BLaER1 (cell line): ENCODE measurements around the gene OSBPL6.

ENCODE experiments used
- H3K27ac ChIP-seq: shearing (Covaris generic); formaldehyde crosslinking; 2 replicates; pipeline ENCODE4 v1.8.1; 2022
- H3K27me3 ChIP-seq: shearing (Covaris generic); formaldehyde crosslinking; 2 replicates; pipeline ENCODE4 v1.8.1; 2022
- H3K36me3 ChIP-seq: shearing (Covaris generic); formaldehyde crosslinking; 2 replicates; pipeline ENCODE4 v1.8.1; 2022
- H3K4me1 ChIP-seq: shearing (Covaris generic); formaldehyde crosslinking; 2 replicates; pipeline ENCODE4 v1.8.1; 2022
- H3K4me2 ChIP-seq: shearing (Covaris generic); formaldehyde crosslinking; 2 replicates; pipeline ENCODE4 v1.8.1; 2022
- H3K4me3 ChIP-seq: shearing (Covaris generic); formaldehyde crosslinking; 2 replicates; pipeline ENCODE4 v1.8.1; 2022
- H3K9ac ChIP-seq: shearing (Covaris generic); formaldehyde crosslinking; 2 replicates; pipeline ENCODE4 v1.8.1; 2022
- H3K9me3 ChIP-seq: shearing (Covaris generic); formaldehyde crosslinking; 2 replicates; pipeline ENCODE4 v1.8.1; 2022
- H4K20me1 ChIP-seq: shearing (Covaris generic); formaldehyde crosslinking; 2 replicates; pipeline ENCODE4 v1.8.1; 2022
- Cebpa-rat ChIP-seq: shearing (Covaris generic); IDR thresholded peaks from 2 replicates; pipeline ENCODE4 v1.8.1; 2022

OSBPL6 gene

GRCh38 chr2:178295115-178295514 lies 100.8 kb downstream of the OSBPL6 start:
- Histone ChIP-seq H3K4me3 (no peak overlapping the region), H3K9me3 (no peaks in the 10 kb centered on the region), H3K4me2 (no peak overlapping the region), H3K27ac (no peak overlapping the region), H3K9ac (no peak overlapping the region), H4K20me1 (no peaks in the 10 kb centered on the region), H3K36me3 (no peaks in the 10 kb centered on the region), H3K27me3 (no peaks in the 10 kb centered on the region), H3K4me1 (no peaks in the 10 kb centered on the region)
- no peak for TF ChIP-seq Cebpa-rat

DNA sequence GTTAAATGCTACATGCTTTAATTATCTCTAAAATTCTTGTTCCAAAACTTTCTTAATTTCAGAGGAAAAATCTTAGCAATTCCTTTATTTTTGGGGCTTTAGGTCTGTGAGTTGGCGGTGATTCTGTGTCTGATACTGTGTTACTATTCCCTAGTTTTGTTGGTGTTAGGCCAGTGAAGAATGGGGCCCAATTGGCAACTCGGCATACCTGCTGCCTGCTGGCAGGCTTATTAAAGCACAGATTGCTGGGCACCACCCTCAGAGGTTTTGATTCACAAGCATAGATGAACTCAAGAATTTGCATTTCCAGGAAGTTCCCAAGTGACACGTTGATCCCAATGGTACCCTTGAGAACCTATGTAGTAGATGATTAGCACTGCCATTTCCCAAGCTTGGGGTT lies 101.6 kb downstream of the OSBPL6 start:
- H3K4me1 ChIP-seq = no peaks in the 10 kb centered on the region
- no peaks in the 10 kb centered on the region for H3K36me3 ChIP-seq
- no peak for TF ChIP-seq Cebpa-rat
- H3K9ac ChIP-seq = no peak overlapping the region
- no peak overlapping the region for H3K4me2 ChIP-seq
- H3K27me3 ChIP-seq = no peaks in the 10 kb centered on the region
- no peak overlapping the region for H3K4me3 ChIP-seq
- H3K9me3 ChIP-seq = no peaks in the 10 kb centered on the region
- no peaks in the 10 kb centered on the region for H4K20me1 ChIP-seq
- no peak overlapping the region for H3K27ac ChIP-seq

DNA sequence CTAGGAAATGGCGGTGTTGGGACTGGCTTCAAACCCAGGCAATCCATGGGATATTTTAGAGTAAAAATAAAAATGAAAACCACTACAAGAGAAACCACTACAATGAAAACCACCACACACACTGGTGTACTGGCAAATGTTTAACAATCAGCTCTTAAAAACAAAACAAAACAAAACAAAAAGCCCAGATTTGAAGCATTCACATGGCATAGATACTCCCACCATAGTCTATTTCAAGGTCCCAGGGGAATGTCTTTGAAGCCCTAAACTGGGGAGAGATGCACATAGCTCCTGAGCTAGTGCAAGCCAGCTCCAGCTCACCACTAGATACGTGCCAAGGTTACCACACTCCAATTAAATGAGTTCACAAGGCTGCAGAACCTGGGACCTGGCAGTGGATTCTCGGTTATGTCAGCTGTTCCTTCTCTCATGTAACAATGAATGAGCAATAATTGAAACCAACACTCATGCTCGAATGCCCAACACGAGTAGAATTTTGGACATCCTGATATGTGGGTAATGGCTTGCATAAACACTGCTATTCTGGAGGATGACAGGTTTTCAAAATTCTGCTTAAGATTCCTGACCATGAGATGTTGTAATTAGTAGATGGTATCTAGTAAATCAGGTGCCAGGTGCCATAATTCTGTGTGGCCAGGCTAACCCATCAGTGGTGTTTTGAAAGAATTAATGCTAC lies 102.2 kb downstream of the OSBPL6 start:
- H3K27me3 ChIP-seq = no peaks in the 10 kb centered on the region
- H3K36me3 ChIP-seq = no peaks in the 10 kb centered on the region
- H3K4me2 ChIP-seq = no peak overlapping the region
- TF ChIP-seq Cebpa-rat = no peak
- no peaks in the 10 kb centered on the region for H4K20me1 ChIP-seq
- H3K4me3 ChIP-seq = no peak overlapping the region
- H3K27ac ChIP-seq = no peak overlapping the region
- no peaks in the 10 kb centered on the region for H3K4me1 ChIP-seq
- no peaks in the 10 kb centered on the region for H3K9me3 ChIP-seq
- H3K9ac ChIP-seq = no peak overlapping the region

DNA sequence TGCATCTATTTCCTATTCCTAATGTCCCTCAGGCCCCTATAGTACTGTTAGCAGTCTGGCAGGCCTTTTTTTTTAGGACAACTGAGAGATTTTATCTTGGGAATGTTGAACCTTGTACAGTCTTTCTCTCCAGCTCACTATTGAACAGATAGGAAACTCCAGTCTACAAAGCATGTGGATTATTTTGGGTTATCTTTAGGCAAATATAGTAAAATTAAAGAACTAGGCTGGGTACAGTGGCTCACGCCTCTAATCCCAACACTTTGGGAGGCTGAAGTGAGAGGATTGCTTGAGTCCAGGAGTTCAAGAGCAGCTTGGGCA lies 102.7 kb downstream of the OSBPL6 start:
- no peaks in the 10 kb centered on the region for H4K20me1 ChIP-seq
- no peaks in the 10 kb centered on the region for H3K27me3 ChIP-seq
- no peak overlapping the region for H3K27ac ChIP-seq
- no peaks in the 10 kb centered on the region for H3K9me3 ChIP-seq
- H3K36me3 ChIP-seq = no peaks in the 10 kb centered on the region
- TF ChIP-seq Cebpa-rat = no peak
- H3K4me2 ChIP-seq = no peak overlapping the region
- no peaks in the 10 kb centered on the region for H3K4me1 ChIP-seq
- no peak overlapping the region for H3K4me3 ChIP-seq
- no peak overlapping the region for H3K9ac ChIP-seq

GRCh38 chr2:178298785-178299212 lies 104.5 kb downstream of the OSBPL6 start:
- Histone ChIP-seq H3K27ac (no peak overlapping the region), H3K36me3 (no peaks in the 10 kb centered on the region), H3K4me1 (no peaks in the 10 kb centered on the region)

GRCh38 chr2:178301649-178302238 lies 107.4 kb downstream of the OSBPL6 start:
- TF ChIP-seq Cebpa-rat = no peak
- Histone ChIP-seq H3K4me2 (no peak overlapping the region), H4K20me1 (no peaks in the 10 kb centered on the region), H3K4me1 (no peaks in the 10 kb centered on the region), H3K27me3 (no peaks in the 10 kb centered on the region), H3K36me3 (no peaks in the 10 kb centered on the region), H3K9me3 (no peaks in the 10 kb centered on the region), H3K4me3 (no peak overlapping the region), H3K9ac (no peak overlapping the region), H3K27ac (no peak overlapping the region)

More at GRCh38 chr2:178298785-178299212, 104.5 kb downstream of the OSBPL6 start:
- Histone ChIP-seq H4K20me1 (no peaks in the 10 kb centered on the region), H3K4me3 (no peak overlapping the region), H3K27me3 (no peaks in the 10 kb centered on the region), H3K9ac (no peak overlapping the region), H3K9me3 (no peaks in the 10 kb centered on the region), H3K4me2 (no peak overlapping the region)
- TF ChIP-seq Cebpa-rat = no peak

GRCh38 chr2:178304333-178304732 lies 110.0 kb downstream of the OSBPL6 start:
- H3K4me1 ChIP-seq = no peaks in the 10 kb centered on the region
- no peaks in the 10 kb centered on the region for H3K36me3 ChIP-seq
- H3K9me3 ChIP-seq = no peaks in the 10 kb centered on the region
- no peak overlapping the region for H3K4me3 ChIP-seq
- H3K4me2 ChIP-seq = no peak overlapping the region
- no peak overlapping the region for H3K9ac ChIP-seq
- no peak overlapping the region for H3K27ac ChIP-seq
- H4K20me1 ChIP-seq = no peaks in the 10 kb centered on the region
- no peak for TF ChIP-seq Cebpa-rat
- no peaks in the 10 kb centered on the region for H3K27me3 ChIP-seq

DNA sequence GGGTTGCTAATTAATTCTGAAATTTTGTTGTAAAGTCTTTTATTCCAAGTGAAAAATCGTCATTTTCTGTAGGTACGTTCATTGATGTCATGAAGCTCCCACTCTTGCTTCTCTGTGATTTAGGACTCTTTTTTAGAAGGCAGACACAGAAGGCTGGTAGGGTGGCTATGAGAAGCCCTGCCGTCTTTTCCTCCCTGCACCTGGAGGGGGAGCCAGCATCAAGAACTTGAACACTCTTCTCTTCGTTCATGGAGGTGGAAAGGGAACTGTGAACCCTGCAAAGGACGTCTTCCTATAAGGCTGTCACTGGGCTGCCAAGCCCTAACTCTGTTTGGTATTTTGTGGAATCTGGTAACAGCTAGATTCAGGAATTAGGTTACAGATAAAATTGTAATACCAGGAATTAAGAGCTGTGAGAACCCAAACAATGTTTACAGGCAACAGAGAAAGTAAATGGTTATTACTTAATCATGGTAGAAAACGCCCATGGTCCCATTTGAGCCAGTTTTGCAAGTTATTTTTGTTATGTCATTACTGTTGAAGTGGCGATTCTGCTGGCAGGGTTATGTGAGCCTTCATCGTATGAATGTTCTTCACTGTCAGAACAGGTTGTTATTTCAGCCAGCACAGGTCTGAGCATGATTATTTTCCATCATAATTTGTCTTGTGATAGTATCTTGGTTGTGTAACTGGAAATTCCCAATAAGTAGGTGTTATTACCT lies 112.2 kb downstream of the OSBPL6 start:
- Histone ChIP-seq H4K20me1 (no peaks in the 10 kb centered on the region), H3K27ac (no peak overlapping the region), H3K4me2 (no peak overlapping the region), H3K27me3 (no peaks in the 10 kb centered on the region), H3K9me3 (no peaks in the 10 kb centered on the region), H3K4me1 (no peaks in the 10 kb centered on the region), H3K4me3 (no peak overlapping the region), H3K36me3 (no peaks in the 10 kb centered on the region), H3K9ac (no peak overlapping the region)
- no peak for TF ChIP-seq Cebpa-rat

- Histone ChIP-seq H3K9ac (no peak overlapping the region), H3K4me3 (no peak overlapping the region), H3K4me1 (no peaks in the 10 kb centered on the region), H4K20me1 (no peaks in the 10 kb centered on the region), H3K4me2 (no peak overlapping the region), H3K36me3 (no peaks in the 10 kb centered on the region), H3K27ac (no peak overlapping the region), H3K9me3 (no peaks in the 10 kb centered on the region), H3K27me3 (no peaks in the 10 kb centered on the region)
- TF ChIP-seq Cebpa-rat = no peak
Measured at GRCh38 chr2:178307650-178308049, 113.3 kb downstream of the OSBPL6 start.

DNA sequence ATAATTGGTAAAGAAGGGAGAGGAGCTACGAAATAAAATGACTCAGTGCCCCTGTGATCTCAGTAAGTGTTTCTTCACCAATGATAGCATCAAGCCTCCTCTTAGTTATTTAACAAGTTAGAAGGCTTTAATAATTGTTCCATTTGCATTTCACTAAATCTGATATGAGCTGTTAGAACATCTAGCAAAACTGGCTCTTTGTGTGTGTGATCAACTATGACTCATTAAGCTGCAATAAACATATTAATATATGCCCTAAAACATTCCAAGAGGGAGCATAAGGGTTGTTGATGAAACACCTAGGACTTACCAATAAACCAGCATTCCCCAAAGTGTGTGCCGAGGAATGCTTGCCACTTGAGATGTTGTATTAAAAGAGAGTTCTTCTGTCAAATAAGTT lies 115.2 kb downstream of the OSBPL6 start:
- H3K4me3 ChIP-seq = no peak overlapping the region
- TF ChIP-seq Cebpa-rat = no peak
- H3K27ac ChIP-seq = no peak overlapping the region
- H4K20me1 ChIP-seq = no peaks in the 10 kb centered on the region
- H3K27me3 ChIP-seq = no peaks in the 10 kb centered on the region
- H3K4me2 ChIP-seq = no peak overlapping the region
- H3K9me3 ChIP-seq = no peaks in the 10 kb centered on the region
- H3K4me1 ChIP-seq = no peaks in the 10 kb centered on the region
- H3K9ac ChIP-seq = no peak overlapping the region
- H3K36me3 ChIP-seq = no peaks in the 10 kb centered on the region
